Calu3 (cell line): Measurements from ENCODE around the gene EPHB2. TPM values are rescaled to one million over a fixed set of nuclear protein-coding genes. Genes with fewer than 3 reads are reported as not detected.

ENCODE experiments used
- BruUV-seq: library from RNA; stranded (reverse); fragments of 400-500 nt; replicated peaks from 2 replicates; lab custom pipeline; 2021; lab: Mats Ljungman, UMichigan
- CTCF ChIA-PET: fragments of 300-600 bp; sonication (Branson Sonifier 250); formaldehyde crosslinking; loops from one replicate; lab custom pipeline; 2022; ENCODE audit warnings: antibody characterized with exemption; lab: Charles Lee
- DNase-seq: peaks from one replicate; pipeline ENCODE4 v3.0.0; 2022
- H3K27ac Mint-ChIP-seq: one replicate; pipeline ENCODE4 v1.8.0; 2022; ENCODE audit warnings: mixed read lengths; ENCODE audit not compliant: unreplicated experiment
- H3K27me3 Mint-ChIP-seq: one replicate; pipeline ENCODE4 v1.8.0; 2022; ENCODE audit warnings: mixed read lengths; ENCODE audit not compliant: unreplicated experiment
- H3K36me3 Mint-ChIP-seq: one replicate; pipeline ENCODE4 v1.8.0; 2022; ENCODE audit warnings: mild to moderate bottlenecking, moderate library complexity, mixed read lengths; ENCODE audit not compliant: insufficient read depth, unreplicated experiment
- H3K4me1 Mint-ChIP-seq: one replicate; pipeline ENCODE4 v1.8.0; 2022; ENCODE audit warnings: mild to moderate bottlenecking, low read depth, mixed read lengths; ENCODE audit not compliant: unreplicated experiment
- H3K4me3 Mint-ChIP-seq: one replicate; pipeline ENCODE4 v1.8.0; 2022; ENCODE audit warnings: mild to moderate bottlenecking, low read depth, moderate library complexity, mixed read lengths; ENCODE audit not compliant: unreplicated experiment
- H3K9me3 Mint-ChIP-seq: one replicate; pipeline ENCODE4 v1.8.0; 2022; ENCODE audit warnings: low read depth, mixed read lengths; ENCODE audit not compliant: unreplicated experiment
- CTCF ChIP-seq: fragments of 200-600 bp; IDR thresholded peaks from one replicate; pipeline ENCODE4 v1.8.0; 2022; ENCODE audit warnings: antibody characterized with exemption; ENCODE audit not compliant: unreplicated experiment
- intact Hi-C: fragments of 100-400 bp; cut with micrococcal nuclease; formaldehyde crosslinking; loops from one replicate; pipeline ENCODE4 v1.10.0; 2022; ENCODE audit not compliant: unreplicated experiment
- total RNA-seq: library from RNA; stranded (reverse); gene quantifications from 2 replicates; pipeline ENCODE4 v1.2.3, GENCODE V29; 2022

EPHB2 gene
- total RNA-seq, 1 experiment from 2014 or later, result 19.3 TPM

- CTCF ChIA-PET, result interaction anchor here (0.7 kb wide), 1 partner anchor 1166 kb away, joined by 3 read pairs; no protein-coding TSS in a partner anchor
Measured at GRCh38 chr1:22914156-22914555, 203.5 kb downstream of the EPHB2 start.

DNA sequence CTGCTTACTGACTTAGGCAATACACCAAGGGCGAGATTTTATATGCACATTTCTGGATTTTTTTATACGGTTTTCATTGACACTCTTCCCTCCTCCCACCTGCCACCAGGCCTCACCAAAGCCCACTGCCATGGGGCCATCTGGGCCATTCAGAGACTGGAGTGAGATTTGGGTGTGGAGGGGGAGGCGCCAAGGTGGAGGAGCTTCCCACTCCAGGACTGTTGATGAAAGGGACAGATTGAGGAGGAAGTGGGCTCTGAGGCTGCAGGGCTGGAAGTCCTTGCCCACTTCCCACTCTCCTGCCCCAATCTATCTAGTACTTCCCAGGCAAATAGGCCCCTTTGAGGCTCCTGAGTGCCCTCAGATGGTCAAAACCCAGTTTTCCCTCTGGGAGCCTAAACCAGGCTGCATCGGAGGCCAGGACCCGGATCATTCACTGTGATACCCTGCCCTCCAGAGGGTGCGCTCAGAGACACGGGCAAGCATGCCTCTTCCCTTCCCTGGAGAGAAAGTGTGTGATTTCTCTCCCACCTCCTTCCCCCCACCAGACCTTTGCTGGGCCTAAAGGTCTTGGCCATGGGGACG lies 204.1 kb downstream of the EPHB2 start:
- no peaks in the 10 kb centered on the region for H3K4me1 Mint-ChIP-seq
- H3K9me3 Mint-ChIP-seq, result no peaks in the 10 kb centered on the region
- peaks cover 13% of the 10 kb centered on the region for H3K27me3 Mint-ChIP-seq
- CTCF ChIA-PET, result interaction anchor here (0.6 to 0.7 kb wide), 2 partner anchors 124 to 1166 kb away, joined by 3 to 4 read pairs; no protein-coding TSS in a partner anchor
- no peak for TF ChIP-seq CTCF
- intact Hi-C loops, result no loop called here
- no peak overlapping the region for H3K4me3 Mint-ChIP-seq
- no peak for DNase-seq
- no peak overlapping the region for H3K27ac Mint-ChIP-seq
- H3K36me3 Mint-ChIP-seq, result no peaks in the 10 kb centered on the region
- no TSS peak for BruUV-seq

More at GRCh38 chr1:22914156-22914555, 203.5 kb downstream of the EPHB2 start:
- no TSS peak for BruUV-seq
- H3K36me3 Mint-ChIP-seq, result no peaks in the 10 kb centered on the region
- no peak overlapping the region for H3K27ac Mint-ChIP-seq
- no peaks in the 10 kb centered on the region for H3K9me3 Mint-ChIP-seq
- no peak for DNase-seq
- peaks cover 8% of the 10 kb centered on the region for H3K27me3 Mint-ChIP-seq
- H3K4me3 Mint-ChIP-seq, result no peak overlapping the region
- TF ChIP-seq CTCF, result no peak
- H3K4me1 Mint-ChIP-seq, result no peaks in the 10 kb centered on the region
- intact Hi-C loops, result no loop called here

- intact Hi-C loops, result no loop called here
- H3K9me3 Mint-ChIP-seq, result no peaks in the 10 kb centered on the region
- CTCF ChIA-PET, result interaction anchor here (0.6 kb wide), 1 partner anchor 123 kb away, joined by 4 read pairs; no protein-coding TSS in a partner anchor
- no peaks in the 10 kb centered on the region for H3K36me3 Mint-ChIP-seq
- no peaks in the 10 kb centered on the region for H3K4me1 Mint-ChIP-seq
- no peak overlapping the region for H3K4me3 Mint-ChIP-seq
- BruUV-seq, result no TSS peak
- no peak overlapping the region for H3K27ac Mint-ChIP-seq
- no peak for DNase-seq
- TF ChIP-seq CTCF, result no peak
- peaks cover 14% of the 10 kb centered on the region for H3K27me3 Mint-ChIP-seq
Measured at GRCh38 chr1:22915231-22915630, 204.6 kb downstream of the EPHB2 start.

DNA sequence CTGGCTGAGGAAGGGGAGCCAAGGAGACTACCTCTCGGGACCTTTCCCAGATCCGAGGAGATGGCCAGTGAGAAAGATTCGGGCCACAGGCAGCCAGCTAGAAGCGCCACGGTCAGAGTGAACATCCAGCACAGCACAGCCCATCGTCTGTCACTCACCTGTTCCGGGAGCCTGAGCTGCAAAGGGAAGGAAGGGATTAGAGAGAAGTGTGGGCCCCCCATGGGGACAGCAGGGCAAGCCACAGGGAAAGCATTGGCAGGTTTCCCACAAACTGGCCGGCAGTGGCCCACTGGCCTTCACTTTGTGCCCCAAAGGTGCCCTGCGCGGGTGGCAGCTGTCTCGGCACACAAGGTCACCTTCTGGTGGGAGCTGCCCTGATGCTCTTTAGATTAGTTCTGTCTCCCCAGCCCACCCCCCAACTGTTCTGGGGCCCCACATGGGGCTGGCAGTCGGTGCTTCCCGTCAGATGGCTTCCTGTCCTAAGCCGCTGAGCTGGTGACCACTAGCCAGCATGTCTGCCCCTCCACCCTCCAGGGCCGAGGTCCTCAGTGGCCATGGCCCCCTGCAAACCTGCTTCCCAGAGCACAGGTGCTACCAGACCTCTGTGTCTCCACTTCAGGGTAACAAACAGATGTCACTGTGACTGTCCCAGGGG lies 205.3 kb downstream of the EPHB2 start:
- no peaks in the 10 kb centered on the region for H3K36me3 Mint-ChIP-seq
- no peak for DNase-seq
- no peak for TF ChIP-seq CTCF
- no TSS peak for BruUV-seq
- intact Hi-C loops, result no loop called here
- H3K9me3 Mint-ChIP-seq, result no peaks in the 10 kb centered on the region
- CTCF ChIA-PET, result interaction anchor here (0.6 kb wide), 1 partner anchor 358 kb away, joined by 5 read pairs; no protein-coding TSS in a partner anchor
- H3K27ac Mint-ChIP-seq, result no peak overlapping the region
- no peaks in the 10 kb centered on the region for H3K4me1 Mint-ChIP-seq
- H3K4me3 Mint-ChIP-seq, result no peak overlapping the region
- H3K27me3 Mint-ChIP-seq, result peaks cover 14% of the 10 kb centered on the region
